Measurements from ENCODE around the gene NAA16. TPM values are rescaled to one million over a fixed set of nuclear protein-coding genes. Genes with fewer than 3 reads are reported as not detected.

NAA16 gene
- total and polyA plus RNA-seq, 9 of the 15 experiments (the other 6 are each of a cell fraction or from before 2014, with no cell fraction given): 3.7 to 18.2 (median 12.0) TPM

- no peak for TF ChIP-seq RAD21 (CRISPR knock-in tag; conservative IDR thresholded peaks at IDR 0.05 in 1 of 2, IDR thresholded peaks at IDR 0.05 in 1 of 2)
- TF ChIP-seq HMGN3 (IDR thresholded peaks at IDR 0.05; ENCODE audit: borderline replicate concordance, extremely low read depth, insufficient read length, low read depth, low read length): peak; percentile 46
- TF ChIP-seq LCOR (CRISPR knock-in tag; IDR thresholded peaks at IDR 0.05): no peak
- TF ChIP-seq, protein P1, sequence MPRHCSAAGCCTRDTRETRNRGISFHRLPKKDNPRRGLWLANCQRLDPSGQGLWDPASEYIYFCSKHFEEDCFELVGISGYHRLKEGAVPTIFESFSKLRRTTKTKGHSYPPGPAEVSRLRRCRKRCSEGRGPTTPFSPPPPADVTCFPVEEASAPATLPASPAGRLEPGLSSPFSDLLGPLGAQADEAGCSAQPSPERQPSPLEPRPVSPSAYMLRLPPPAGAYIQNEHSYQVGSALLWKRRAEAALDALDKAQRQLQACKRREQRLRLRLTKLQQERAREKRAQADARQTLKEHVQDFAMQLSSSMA (CRISPR knock-in tag; IDR thresholded peaks at IDR 0.05): no peak
- no peak for TF ChIP-seq ZBTB8A (IDR thresholded peaks at IDR 0.05; ENCODE audit: partially characterized antibody)
- TF ChIP-seq SREBF1 (IDR thresholded peaks at IDR 0.05; ENCODE audit: borderline replicate concordance, low read depth, low read length): no peak
- no peak for TF ChIP-seq EZH2 (IDR thresholded peaks at IDR 0.05; ENCODE audit: borderline replicate concordance, low read depth, low read length)
- TF ChIP-seq RNF2 (IDR thresholded peaks at IDR 0.05): no peak
- TF ChIP-seq E4F1 (CRISPR knock-in tag; IDR thresholded peaks at IDR 0.05; ENCODE audit: borderline replicate concordance): no peak
- TF ChIP-seq, protein P2, sequence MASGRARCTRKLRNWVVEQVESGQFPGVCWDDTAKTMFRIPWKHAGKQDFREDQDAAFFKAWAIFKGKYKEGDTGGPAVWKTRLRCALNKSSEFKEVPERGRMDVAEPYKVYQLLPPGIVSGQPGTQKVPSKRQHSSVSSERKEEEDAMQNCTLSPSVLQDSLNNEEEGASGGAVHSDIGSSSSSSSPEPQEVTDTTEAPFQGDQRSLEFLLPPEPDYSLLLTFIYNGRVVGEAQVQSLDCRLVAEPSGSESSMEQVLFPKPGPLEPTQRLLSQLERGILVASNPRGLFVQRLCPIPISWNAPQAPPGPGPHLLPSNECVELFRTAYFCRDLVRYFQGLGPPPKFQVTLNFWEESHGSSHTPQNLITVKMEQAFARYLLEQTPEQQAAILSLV (tag; IDR thresholded peaks at IDR 0.05): no peak
- peak; percentile 96 for TF ChIP-seq RBBP5 (IDR thresholded peaks at IDR 0.05; ENCODE audit: borderline replicate concordance, insufficient read depth, low read length, poor library complexity, severe bottlenecking)
- TF ChIP-seq, protein P3, sequence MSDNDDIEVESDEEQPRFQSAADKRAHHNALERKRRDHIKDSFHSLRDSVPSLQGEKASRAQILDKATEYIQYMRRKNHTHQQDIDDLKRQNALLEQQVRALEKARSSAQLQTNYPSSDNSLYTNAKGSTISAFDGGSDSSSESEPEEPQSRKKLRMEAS (CRISPR knock-in tag; IDR thresholded peaks at IDR 0.05): peak; percentile 52; the same call in 1 of the 2 replicates
- TF ChIP-seq, protein P4, sequence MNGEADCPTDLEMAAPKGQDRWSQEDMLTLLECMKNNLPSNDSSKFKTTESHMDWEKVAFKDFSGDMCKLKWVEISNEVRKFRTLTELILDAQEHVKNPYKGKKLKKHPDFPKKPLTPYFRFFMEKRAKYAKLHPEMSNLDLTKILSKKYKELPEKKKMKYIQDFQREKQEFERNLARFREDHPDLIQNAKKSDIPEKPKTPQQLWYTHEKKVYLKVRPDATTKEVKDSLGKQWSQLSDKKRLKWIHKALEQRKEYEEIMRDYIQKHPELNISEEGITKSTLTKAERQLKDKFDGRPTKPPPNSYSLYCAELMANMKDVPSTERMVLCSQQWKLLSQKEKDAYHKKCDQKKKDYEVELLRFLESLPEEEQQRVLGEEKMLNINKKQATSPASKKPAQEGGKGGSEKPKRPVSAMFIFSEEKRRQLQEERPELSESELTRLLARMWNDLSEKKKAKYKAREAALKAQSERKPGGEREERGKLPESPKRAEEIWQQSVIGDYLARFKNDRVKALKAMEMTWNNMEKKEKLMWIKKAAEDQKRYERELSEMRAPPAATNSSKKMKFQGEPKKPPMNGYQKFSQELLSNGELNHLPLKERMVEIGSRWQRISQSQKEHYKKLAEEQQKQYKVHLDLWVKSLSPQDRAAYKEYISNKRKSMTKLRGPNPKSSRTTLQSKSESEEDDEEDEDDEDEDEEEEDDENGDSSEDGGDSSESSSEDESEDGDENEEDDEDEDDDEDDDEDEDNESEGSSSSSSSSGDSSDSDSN (IDR thresholded peaks at IDR 0.05; ENCODE audit: borderline replicate concordance in 1 of 2, low read depth in 2 of 2, low read length in 2 of 2): 0 out of 4 replicates have a peak, but pooled peaks of 1 of the 2 experiments have one; percentile 17
- TF ChIP-seq MAFG (tag; conservative IDR thresholded peaks at IDR 0.05): no peak
- TF ChIP-seq SAFB2 (IDR thresholded peaks at IDR 0.05; ENCODE audit: borderline replicate concordance, low read depth, low read length, severe bottlenecking): no peak
- peak; percentile 86 for TF ChIP-seq PCBP1 (IDR thresholded peaks at IDR 0.05; ENCODE audit: low read depth, low read length, poor library complexity, severe bottlenecking)
- peak; percentile 85 for TF ChIP-seq CHD1 (IDR thresholded peaks at IDR 0.05; ENCODE audit: low read length)
- no peak for TF ChIP-seq ZNF780A (CRISPR knock-in tag; IDR thresholded peaks at IDR 0.05)
- TF ChIP-seq FOXJ2 (tag; IDR thresholded peaks at IDR 0.05): no peak
Measured at GRCh38 chr13:41311406-41312175, 524 bp downstream of the NAA16 start (continued).
